Measurements from ENCODE around the gene GAB2. TPM values are rescaled to one million over a fixed set of nuclear protein-coding genes. Genes with fewer than 3 reads are reported as not detected.

The GAB2 gene
- total and polyA plus RNA-seq, 10 of the 15 experiments (the other 5 are each of a cell fraction or from before 2014, with no cell fraction given): 0.69 to 12.6 (median 3.8) TPM

DNA sequence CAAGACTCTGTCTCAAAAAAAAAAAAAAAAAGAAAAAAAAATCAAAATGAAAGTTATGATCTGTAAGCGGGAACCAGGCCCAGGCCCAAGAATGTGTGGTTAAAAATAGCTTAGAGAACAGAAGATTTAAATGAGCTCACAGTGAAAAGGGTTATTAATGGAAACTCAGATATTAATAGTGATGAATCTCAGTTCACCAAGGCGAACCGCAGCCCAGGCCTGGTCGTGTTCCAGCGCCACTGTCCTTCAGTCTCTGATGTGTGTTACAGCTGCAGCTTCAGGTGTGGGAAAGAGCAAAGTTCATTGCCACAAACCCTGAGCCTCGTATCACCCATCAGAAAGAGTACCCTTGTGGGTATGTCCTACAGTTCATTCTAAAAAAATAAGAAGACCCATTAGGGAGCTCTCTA is 107.1 kb downstream of the GAB2 start (continued):
- TF ChIP-seq, protein P1, sequence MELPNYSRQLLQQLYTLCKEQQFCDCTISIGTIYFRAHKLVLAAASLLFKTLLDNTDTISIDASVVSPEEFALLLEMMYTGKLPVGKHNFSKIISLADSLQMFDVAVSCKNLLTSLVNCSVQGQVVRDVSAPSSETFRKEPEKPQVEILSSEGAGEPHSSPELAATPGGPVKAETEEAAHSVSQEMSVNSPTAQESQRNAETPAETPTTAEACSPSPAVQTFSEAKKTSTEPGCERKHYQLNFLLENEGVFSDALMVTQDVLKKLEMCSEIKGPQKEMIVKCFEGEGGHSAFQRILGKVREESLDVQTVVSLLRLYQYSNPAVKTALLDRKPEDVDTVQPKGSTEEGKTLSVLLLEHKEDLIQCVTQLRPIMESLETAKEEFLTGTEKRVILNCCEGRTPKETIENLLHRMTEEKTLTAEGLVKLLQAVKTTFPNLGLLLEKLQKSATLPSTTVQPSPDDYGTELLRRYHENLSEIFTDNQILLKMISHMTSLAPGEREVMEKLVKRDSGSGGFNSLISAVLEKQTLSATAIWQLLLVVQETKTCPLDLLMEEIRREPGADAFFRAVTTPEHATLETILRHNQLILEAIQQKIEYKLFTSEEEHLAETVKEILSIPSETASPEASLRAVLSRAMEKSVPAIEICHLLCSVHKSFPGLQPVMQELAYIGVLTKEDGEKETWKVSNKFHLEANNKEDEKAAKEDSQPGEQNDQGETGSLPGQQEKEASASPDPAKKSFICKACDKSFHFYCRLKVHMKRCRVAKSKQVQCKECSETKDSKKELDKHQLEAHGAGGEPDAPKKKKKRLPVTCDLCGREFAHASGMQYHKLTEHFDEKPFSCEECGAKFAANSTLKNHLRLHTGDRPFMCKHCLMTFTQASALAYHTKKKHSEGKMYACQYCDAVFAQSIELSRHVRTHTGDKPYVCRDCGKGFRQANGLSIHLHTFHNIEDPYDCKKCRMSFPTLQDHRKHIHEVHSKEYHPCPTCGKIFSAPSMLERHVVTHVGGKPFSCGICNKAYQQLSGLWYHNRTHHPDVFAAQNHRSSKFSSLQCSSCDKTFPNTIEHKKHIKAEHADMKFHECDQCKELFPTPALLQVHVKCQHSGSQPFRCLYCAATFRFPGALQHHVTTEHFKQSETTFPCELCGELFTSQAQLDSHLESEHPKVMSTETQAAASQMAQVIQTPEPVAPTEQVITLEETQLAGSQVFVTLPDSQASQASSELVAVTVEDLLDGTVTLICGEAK (IDR thresholded peaks at IDR 0.05; ENCODE audit: borderline replicate concordance): no peak
- TF ChIP-seq GABPA (IDR thresholded peaks at IDR 0.05; ENCODE audit: low read depth): 0 out of 2 replicates have a peak, but pooled peaks have one; percentile 19
- TF ChIP-seq FOXM1 (IDR thresholded peaks at IDR 0.05; ENCODE audit: low read depth, low read length): peak; percentile 71; the same call in 1 of the 2 replicates
- TF ChIP-seq ZNF384 (IDR thresholded peaks at IDR 0.05; ENCODE audit: borderline replicate concordance, low read depth, low read length): peak; percentile 81
- peak; percentile 76 for TF ChIP-seq CREM (IDR thresholded peaks at IDR 0.05; ENCODE audit: low read depth)
- TF ChIP-seq, protein P2, sequence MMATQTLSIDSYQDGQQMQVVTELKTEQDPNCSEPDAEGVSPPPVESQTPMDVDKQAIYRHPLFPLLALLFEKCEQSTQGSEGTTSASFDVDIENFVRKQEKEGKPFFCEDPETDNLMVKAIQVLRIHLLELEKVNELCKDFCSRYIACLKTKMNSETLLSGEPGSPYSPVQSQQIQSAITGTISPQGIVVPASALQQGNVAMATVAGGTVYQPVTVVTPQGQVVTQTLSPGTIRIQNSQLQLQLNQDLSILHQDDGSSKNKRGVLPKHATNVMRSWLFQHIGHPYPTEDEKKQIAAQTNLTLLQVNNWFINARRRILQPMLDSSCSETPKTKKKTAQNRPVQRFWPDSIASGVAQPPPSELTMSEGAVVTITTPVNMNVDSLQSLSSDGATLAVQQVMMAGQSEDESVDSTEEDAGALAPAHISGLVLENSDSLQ (IDR thresholded peaks at IDR 0.05): peak; percentile 35
- peak; percentile 41; the same call in 1 of the 2 replicates for TF ChIP-seq BCL11A (IDR thresholded peaks at IDR 0.05; ENCODE audit: low read depth, low read length)
- peak; percentile 65 to 78 for TF ChIP-seq IKZF2 (IDR thresholded peaks at IDR 0.05)
- TF ChIP-seq MTA2 (IDR thresholded peaks at IDR 0.05; ENCODE audit: low read depth): peak; percentile 65; the same call in 1 of the 2 replicates
- TF ChIP-seq, protein P3, sequence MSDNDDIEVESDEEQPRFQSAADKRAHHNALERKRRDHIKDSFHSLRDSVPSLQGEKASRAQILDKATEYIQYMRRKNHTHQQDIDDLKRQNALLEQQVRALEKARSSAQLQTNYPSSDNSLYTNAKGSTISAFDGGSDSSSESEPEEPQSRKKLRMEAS (IDR thresholded peaks at IDR 0.05; ENCODE audit: low read depth, low read length): no peak
- TF ChIP-seq, protein P4, sequence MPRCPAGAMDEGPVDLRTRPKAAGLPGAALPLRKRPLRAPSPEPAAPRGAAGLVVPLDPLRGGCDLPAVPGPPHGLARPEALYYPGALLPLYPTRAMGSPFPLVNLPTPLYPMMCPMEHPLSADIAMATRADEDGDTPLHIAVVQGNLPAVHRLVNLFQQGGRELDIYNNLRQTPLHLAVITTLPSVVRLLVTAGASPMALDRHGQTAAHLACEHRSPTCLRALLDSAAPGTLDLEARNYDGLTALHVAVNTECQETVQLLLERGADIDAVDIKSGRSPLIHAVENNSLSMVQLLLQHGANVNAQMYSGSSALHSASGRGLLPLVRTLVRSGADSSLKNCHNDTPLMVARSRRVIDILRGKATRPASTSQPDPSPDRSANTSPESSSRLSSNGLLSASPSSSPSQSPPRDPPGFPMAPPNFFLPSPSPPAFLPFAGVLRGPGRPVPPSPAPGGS (IDR thresholded peaks at IDR 0.05; ENCODE audit: borderline replicate concordance, insufficient read depth, low read depth, low read length, poor library complexity, severe bottlenecking): peak; percentile 66
- TF ChIP-seq BHLHE40 (IDR thresholded peaks at IDR 0.05; ENCODE audit: borderline replicate concordance in 1 of 2, low read depth in 2 of 2, low read length in 1 of 2): peak in 1 of 2 experiments; percentile 19; a peak in 1 of 4 replicates
- TF ChIP-seq, protein P5, sequence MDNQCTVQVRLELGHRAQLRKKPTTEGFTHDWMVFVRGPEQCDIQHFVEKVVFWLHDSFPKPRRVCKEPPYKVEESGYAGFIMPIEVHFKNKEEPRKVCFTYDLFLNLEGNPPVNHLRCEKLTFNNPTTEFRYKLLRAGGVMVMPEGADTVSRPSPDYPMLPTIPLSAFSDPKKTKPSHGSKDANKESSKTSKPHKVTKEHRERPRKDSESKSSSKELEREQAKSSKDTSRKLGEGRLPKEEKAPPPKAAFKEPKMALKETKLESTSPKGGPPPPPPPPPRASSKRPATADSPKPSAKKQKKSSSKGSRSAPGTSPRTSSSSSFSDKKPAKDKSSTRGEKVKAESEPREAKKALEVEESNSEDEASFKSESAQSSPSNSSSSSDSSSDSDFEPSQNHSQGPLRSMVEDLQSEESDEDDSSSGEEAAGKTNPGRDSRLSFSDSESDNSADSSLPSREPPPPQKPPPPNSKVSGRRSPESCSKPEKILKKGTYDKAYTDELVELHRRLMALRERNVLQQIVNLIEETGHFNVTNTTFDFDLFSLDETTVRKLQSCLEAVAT (IDR thresholded peaks at IDR 0.05): peak; percentile 65; the same call in 1 of the 2 replicates
- TF ChIP-seq CREB1 (IDR thresholded peaks at IDR 0.05; ENCODE audit: low read depth): peak; percentile 40; the same call in 1 of the 2 replicates
- TF ChIP-seq RAD21 (IDR thresholded peaks at IDR 0.05; ENCODE audit: insufficient read depth, low read depth, low read length): peak; percentile 16; the same call in 1 of the 2 replicates
- TF ChIP-seq NR2F1 (conservative IDR thresholded peaks at IDR 0.05): peak; percentile 66
- TF ChIP-seq, protein P6, sequence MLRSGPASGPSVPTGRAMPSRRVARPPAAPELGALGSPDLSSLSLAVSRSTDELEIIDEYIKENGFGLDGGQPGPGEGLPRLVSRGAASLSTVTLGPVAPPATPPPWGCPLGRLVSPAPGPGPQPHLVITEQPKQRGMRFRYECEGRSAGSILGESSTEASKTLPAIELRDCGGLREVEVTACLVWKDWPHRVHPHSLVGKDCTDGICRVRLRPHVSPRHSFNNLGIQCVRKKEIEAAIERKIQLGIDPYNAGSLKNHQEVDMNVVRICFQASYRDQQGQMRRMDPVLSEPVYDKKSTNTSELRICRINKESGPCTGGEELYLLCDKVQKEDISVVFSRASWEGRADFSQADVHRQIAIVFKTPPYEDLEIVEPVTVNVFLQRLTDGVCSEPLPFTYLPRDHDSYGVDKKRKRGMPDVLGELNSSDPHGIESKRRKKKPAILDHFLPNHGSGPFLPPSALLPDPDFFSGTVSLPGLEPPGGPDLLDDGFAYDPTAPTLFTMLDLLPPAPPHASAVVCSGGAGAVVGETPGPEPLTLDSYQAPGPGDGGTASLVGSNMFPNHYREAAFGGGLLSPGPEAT (IDR thresholded peaks at IDR 0.05; ENCODE audit: low read depth): peak; percentile 62; the same call in 1 of the 2 replicates
